Prostate gland (tissue), 2 donors: Measurements from ENCODE around the gene ICA1. TPM values are rescaled to one million over a fixed set of nuclear protein-coding genes. Genes with fewer than 3 reads are reported as not detected.
"Not testable (repeated sequence)": the region's sequence is repeated elsewhere in the genome, so short reads cannot be mapped to it uniquely, and the experiment has no call there.

Experiments used
- DNase-seq: peaks from one replicate; pipeline ENCODE4 v3.0.0-alpha.2; 2019; ENCODE audit warnings: low spot score
- H3K27ac ChIP-seq, 2 donors: fragments of 200-600 bp; sonication (generic); 2 replicates each; pipeline ENCODE4 v1.5.1; 2017 to 2019
- H3K27me3 ChIP-seq: fragments of 200-600 bp; sonication (generic); replicated peaks from 2 replicates; pipeline ENCODE4 v1.5.1; 2019; ENCODE audit not compliant: insufficient read depth
- H3K36me3 ChIP-seq, 2 donors: fragments of 200-600 bp; sonication (generic); 1 replicate in 1 of 2; 2 replicates in 1 of 2; pipeline versions ENCODE4 v1.5.1 to v1.8.1; 2017 to 2019
- H3K4me1 ChIP-seq: fragments of 200-600 bp; sonication (generic); replicated peaks from 2 replicates; pipeline ENCODE4 v1.5.1; 2019
- H3K4me3 ChIP-seq, 2 donors: fragments of 200-600 bp; sonication (generic); 2 replicates each; pipeline ENCODE4 v1.5.1; 2017 to 2019
- H3K9me3 ChIP-seq: fragments of 200-600 bp; sonication (generic); 2 replicates; pipeline ENCODE4 v1.5.1; 2017
- CTCF ChIP-seq, 4 experiments: fragments of 200-600 bp in 2 of 4; fragments of 450-650 bp in 2 of 4; sonication (generic) in 2 of 4; IDR thresholded peaks; 1 replicate in 3 of 4; 2 replicates in 1 of 4; pipeline ENCODE4 v1.5.1; 2016 to 2019; ENCODE audit warnings: antibody characterized with exemption in 4 of 4, mild to moderate bottlenecking in 2 of 4, moderate library complexity in 2 of 4
- POLR2A ChIP-seq: fragments of 450-650 bp; IDR thresholded peaks from one replicate; pipeline ENCODE4 v1.6.1; 2016; ENCODE audit warnings: antibody characterized with exemption, mild to moderate bottlenecking
- POLR2AphosphoS5 ChIP-seq: sonication (generic); formaldehyde crosslinking; IDR thresholded peaks from one replicate; pipeline ENCODE4 v1.6.1; 2017; ENCODE audit warnings: antibody characterized with exemption
- WGBS: methylation state at CpG from one replicate; pipeline ENCODE4 v1.1.5; 2018; 5-methylcytosine and 5-hydroxymethylcytosine counted together
- intact Hi-C: fragments of 100-400 bp; cut with DNase I; formaldehyde crosslinking; loops from one replicate; pipeline ENCODE4 v1.14.2; 2022
- small RNA-seq, 2 donors: library from RNA; depleted of rRNA; stranded (forward); fragments of <200 nt; gene quantifications; one replicate each; pipeline ENCODE3, GENCODE V24; 2016
- total RNA-seq, 2 donors: library from RNA; depleted of rRNA; stranded (reverse); fragments of >200 nt; gene quantifications; one replicate each; pipeline ENCODE4 v1.1.0, GENCODE V29; 2016

The ICA1 gene
- total RNA-seq, 2 donors from 2014 or later = 49.1 to 51.0 TPM

GRCh38 chr7:8065356-8065813 lies 196.6 kb downstream of the ICA1 start:
- WGBS = 81% methylated on average over 2 of the region's 2 CpGs
- no peaks in the 10 kb centered on the region for H3K4me1 ChIP-seq
- no peak for DNase-seq
- H3K4me3 ChIP-seq = no peak overlapping the region
- no peaks in the 10 kb centered on the region for H3K9me3 ChIP-seq
- no peaks in the 10 kb centered on the region for H3K36me3 ChIP-seq
- intact Hi-C loops = no loop called here
- TF ChIP-seq POLR2A (no peak), POLR2AphosphoS5 (no peak), CTCF (IDR thresholded peaks at IDR 0.05) (no peak)
- H3K27me3 ChIP-seq = no peaks in the 10 kb centered on the region
- no peak overlapping the region for H3K27ac ChIP-seq

GRCh38 chr7:8064828-8065227 lies 197.1 kb downstream of the ICA1 start:
- WGBS = 98% methylated on average over 12 of the region's 12 CpGs
- no peak for DNase-seq
- no peaks in the 10 kb centered on the region for H3K36me3 ChIP-seq
- intact Hi-C loops = no loop called here
- no peaks in the 10 kb centered on the region for H3K27me3 ChIP-seq
- H3K9me3 ChIP-seq = no peaks in the 10 kb centered on the region
- H3K4me3 ChIP-seq = no peak overlapping the region
- no peak overlapping the region for H3K27ac ChIP-seq
- TF ChIP-seq POLR2AphosphoS5 = no peak
- TF ChIP-seq CTCF (IDR thresholded peaks at IDR 0.05) = no peak
- TF ChIP-seq POLR2A = no peak
- H3K4me1 ChIP-seq = no peaks in the 10 kb centered on the region

- Histone ChIP-seq H3K4me3 (no peak overlapping the region), H3K36me3 (no peaks in the 10 kb centered on the region)
Measured at GRCh38 chr7:8063706-8064297, 198.2 kb downstream of the ICA1 start.

GRCh38 chr7:8063300-8063699 lies 198.7 kb downstream of the ICA1 start:
- intact Hi-C loops, DNase-seq, H3K4me1 ChIP-seq, H3K4me3 ChIP-seq, H3K36me3 ChIP-seq, H3K9me3 ChIP-seq, H3K27ac ChIP-seq, H3K27me3 ChIP-seq: not testable (repeated sequence)
- 90% methylated on average over 5 of the region's 5 CpGs for WGBS

More at GRCh38 chr7:8063706-8064297, 198.2 kb downstream of the ICA1 start:
- H3K4me1 ChIP-seq = no peaks in the 10 kb centered on the region
- no peak overlapping the region for H3K27ac ChIP-seq
- TF ChIP-seq POLR2A (no peak), CTCF (IDR thresholded peaks at IDR 0.05) (no peak), POLR2AphosphoS5 (no peak)
- H3K27me3 ChIP-seq = no peaks in the 10 kb centered on the region
- no peaks in the 10 kb centered on the region for H3K9me3 ChIP-seq
- intact Hi-C loops = no loop called here
- DNase-seq = no peak

Small RNAs within 50 kb of the gene (small RNA-seq; reads per million reads assigned to genes)
- gene AC007009.1 = 0 reads per million in 2 donors

Other genes with a start within 250 kb of the ICA1 start
- not detected for gene NXPH1, start 171.4 kb upstream of the ICA1 start, total RNA-seq